NCI-H2227 (cell line): ENCODE measurements around the gene SLCO3A1.
A peak's percentile ranks its signal among the peaks of the same experiment; 100 is the strongest.
"Not testable (repeated sequence)": the region's sequence is repeated elsewhere in the genome, so short reads cannot be mapped to it uniquely, and the experiment has no call there.

Experiments used
- DNase-seq: peaks from one replicate; lab custom pipeline; 2025; ENCODE audit not compliant: unreplicated experiment; lab: John Stamatoyannopoulos, UW

SLCO3A1 gene

DNA sequence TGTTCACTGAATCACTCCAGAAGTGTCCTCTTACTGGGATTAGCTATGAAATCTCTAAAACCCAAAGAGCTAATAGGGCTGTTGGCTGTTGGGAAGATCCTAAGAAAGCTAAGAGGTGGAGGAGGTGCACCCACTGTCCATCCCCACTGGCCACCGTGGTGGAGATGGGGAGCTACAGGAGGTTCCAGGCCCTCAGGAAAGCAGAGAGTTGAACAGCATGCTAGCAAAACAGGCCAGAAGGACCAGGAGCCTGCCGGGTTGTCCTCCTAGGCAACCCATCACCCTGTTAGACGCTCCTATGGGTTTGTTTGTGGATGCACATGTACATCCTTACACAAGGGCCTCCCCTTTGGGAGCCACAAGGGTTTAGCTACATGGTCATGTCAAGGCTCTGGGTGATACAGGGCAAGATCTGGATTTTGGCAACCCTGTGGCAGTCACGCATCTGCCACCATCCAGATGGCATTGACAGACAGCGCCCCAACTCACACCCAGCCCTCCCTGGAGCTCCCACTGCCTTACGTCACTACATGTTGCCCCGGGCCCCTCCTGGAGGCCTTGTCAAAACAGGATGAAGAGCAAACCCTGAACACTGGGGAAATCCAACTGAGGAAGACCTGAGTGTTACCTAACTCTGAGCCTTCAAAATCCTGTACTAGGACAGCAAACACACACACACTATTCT lies 208.1 kb downstream of the SLCO3A1 start:
- DNase-seq, result no peak

DNA sequence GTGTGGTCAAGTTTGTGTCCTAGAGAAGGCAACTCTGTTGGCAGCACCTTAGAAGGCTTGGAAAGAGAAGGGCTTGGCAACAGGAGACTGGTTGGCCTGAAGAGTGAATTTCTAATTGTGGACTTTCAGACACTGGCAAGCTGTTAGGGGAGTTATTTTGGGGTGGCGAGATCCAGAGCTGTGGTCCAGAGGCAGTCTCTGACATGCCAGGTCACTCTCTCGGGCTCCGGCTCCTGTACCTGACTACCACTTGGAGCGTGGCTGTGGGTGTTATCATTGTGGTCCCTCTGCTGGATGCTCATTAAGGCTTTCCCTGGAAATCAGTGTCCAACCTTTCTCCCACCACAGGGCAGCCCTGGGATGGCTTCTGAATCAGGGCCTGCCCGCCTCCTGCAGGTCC lies 209.0 kb downstream of the SLCO3A1 start:
- DNase-seq, result no peak

DNA sequence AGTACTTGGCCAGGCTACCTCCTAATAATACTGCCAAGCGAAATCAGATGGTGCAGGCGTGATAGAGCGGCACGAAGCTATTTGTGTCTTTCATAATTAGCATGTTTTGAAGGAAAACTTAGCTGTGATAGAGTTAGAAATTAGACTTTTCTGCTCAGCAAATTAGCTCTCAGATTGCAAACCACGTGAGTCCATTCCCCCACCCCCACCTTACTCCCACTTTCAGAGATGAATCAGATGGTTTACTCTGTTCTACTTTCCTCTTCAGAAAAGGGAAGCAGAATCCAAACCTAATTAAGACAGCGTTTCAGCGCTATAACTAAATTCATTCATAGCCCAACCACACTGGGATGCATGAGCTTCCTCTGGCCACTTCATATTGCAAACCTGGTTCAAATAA lies 214.6 kb downstream of the SLCO3A1 start:
- no peak for DNase-seq

DNA sequence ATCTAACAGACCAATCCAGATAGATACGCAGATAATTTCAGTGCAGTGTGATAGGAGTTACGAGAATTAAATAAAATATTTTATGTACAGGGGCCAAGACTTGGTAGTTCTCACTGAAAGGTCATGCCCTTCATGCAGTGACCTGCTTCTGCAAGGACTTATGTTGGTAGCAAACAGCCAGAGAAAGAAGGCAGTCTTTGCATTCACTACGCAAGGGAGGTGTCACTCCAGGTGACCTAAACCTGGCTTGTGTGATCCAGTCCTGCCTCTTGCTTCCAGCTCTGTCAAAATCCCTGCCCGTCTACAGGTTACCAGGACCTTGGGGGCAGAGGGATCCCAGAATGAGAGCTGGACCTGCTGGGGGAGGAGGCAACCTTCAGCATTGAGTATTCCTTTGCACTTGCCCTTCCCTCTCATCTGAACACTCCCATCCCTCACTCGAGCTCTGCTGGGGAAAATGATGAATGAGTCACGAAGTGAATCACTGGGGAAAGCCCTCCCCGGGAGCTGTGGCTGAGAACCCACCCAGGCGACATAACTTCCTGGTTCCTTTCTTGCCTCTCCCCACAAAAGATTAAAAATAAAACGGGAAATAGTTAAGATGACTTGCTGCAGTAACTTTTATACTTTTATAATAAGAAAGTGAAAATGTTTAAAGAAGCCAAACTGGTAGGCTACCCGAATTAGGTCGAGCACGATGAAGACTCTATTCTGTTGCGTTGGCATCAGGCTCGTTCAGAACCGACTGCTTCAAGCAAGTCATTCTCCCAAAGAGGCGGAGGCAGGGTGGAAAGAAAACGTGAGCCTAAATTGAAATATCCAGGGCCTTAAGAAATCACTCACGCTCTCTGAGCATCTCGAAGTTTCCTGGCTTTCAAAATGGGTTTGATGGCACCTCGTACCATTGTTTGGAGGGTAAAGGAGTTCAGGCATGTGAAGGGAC lies 216.1 kb downstream of the SLCO3A1 start:
- peak; percentile 3 for DNase-seq

DNA sequence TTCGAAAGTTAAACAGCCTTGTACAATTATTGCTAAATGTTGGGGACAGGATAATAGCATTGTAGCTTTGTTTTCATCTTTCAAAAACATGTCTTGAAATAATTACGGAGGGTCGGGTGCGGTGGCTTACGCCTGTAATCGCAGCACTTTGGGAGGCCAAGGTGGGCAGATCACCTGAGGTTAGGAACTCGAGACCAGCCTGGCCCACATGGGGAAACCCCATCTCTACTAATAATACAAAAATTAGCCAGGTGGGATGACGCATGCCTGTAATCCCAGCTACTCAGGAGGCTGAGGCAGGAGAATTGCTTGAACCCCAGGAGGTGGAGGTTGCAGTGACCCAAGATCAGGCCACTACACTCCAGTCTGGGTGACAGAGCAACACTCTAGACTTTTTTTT lies 216.7 kb downstream of the SLCO3A1 start:
- DNase-seq, result not testable (repeated sequence)

DNA sequence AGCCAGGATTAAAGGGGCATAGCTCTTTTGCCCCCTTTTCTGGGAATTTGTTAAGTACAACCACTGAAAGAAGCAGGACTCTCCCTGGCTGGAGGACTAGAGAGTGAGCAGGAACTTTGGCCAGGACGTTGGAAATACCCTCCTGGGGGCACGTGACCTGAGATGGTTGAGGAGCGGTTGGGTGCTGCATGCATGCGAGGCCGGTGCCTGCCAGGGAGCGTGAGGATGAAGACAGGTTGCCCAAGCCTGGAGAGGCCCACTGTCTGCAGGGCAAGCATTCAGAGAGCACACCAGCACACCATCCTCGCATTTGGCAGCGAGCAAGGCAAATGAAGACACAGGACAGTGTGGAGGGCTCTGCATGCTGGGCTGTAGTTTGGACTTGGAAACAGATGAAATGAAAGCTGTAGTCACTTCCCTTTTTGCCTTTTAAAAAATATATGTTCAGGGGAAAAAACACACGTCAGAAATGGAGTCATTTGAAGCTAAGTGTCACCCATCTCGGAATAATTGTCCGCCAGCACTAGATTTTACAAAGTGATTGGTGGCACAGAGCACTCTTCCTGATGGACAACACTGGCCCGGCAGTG lies 217.6 kb downstream of the SLCO3A1 start:
- DNase-seq, result no peak

DNA sequence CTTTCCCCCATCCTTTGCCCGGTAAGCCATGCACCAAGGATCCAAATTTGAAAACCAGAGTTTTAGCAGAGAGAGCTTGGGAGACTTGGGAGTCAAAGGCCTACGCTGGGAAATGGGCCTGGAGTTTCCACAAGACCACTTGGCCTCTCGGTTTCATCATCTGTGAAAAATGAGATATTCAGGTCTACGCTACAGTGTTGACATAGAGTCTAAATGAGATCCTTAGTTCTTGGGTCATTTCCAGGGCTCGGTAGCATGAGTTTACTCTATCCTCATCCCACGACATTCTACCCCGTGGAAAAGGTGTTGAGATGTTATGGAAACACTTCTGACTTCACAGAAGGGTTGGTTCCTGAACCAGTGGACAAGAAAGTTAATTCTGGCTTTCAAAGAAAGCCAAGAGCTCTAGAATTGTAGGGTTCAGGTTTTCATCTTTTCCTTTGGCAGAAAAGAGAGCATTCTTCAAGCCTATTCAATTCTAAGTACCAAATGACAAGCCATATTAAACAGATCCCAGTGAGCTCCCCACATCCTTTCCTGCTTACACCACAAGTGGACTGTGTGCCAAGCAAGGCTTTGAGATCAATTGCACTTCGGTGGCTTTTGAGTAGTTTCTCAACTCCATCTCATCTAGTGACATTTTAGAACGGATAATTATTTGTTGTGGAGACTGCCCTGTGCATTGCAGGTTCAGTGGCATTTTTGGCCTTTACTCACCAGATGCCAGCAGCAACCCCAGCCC lies 219.7 kb downstream of the SLCO3A1 start:
- no peak for DNase-seq

DNA sequence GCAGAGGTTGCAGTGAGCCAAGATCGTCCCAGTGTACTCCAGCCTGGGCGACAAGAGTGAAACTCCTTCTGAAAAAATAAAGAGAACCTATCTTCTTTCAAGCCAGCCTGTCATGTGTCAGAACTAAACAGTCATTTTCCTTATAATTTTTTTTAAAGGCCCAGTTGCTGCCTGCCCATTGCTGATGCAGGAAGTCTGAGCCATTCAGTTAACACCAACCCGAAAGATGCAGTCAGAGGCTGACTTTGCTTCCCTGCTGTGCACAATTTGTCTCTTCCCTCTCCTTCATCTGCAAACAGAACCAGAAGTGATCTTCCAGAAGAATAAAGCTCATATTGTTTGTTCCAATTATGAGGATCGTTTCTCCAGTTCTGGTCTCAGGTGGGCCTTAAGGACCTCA lies 220.6 kb downstream of the SLCO3A1 start:
- DNase-seq, result no peak

DNA sequence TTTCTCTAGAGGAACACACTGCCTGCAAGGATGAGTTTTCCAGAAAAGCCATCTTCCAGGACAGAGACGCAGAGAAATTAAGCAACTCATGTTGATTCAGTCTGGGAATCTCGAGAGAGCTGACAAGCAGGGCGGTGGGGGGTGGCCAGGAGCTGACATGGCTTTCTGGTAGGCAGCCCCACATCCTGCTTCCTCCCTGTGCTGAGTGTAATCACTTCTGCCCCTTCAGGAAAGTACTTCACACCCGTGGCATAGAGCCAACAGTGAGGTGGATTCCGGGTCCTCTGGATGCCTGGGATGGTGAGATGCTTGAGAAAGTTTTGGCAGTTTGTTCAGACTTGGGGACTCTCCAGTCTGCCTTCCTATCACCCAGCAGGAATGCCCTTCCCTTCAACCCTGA lies 221.1 kb downstream of the SLCO3A1 start:
- DNase-seq, result no peak

DNA sequence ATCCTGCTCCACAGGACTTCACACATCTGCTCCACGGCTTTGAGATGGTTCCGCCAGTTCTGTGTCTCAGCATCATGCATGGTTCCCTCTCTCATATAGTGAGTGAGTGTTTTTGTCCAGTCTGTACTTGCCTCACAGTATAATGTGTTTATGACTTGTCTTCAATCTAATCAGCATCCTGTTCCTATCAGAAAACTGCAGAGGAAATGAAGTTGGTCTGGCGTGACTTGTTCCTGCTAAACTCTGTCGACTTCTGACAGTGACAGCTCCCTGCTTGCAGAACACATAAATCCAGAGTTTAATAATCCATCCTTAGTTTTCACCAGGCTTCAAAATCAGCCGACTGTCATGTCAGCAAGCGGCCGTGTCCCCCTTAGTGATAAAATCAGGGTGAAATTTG lies 222.3 kb downstream of the SLCO3A1 start:
- no peak for DNase-seq

DNA sequence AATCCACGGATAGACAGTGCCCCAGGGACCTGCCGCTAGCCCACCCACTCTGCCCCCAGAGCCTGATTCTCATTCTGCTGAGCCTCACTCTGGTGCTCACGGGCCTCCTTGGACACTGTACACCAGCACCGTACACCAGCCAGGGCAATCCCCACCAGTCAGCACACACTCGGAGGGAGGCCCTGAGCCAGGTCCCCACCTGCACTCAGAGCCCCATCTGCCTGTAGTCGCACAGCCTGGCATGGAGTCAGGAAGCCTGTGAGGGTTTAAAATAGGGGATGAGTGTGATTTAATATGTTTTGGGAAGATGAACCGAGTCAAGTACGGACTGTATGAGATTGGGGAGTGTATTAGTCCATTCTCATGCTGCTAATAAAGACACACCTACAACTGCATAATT lies 223.0 kb downstream of the SLCO3A1 start:
- no peak for DNase-seq

DNA sequence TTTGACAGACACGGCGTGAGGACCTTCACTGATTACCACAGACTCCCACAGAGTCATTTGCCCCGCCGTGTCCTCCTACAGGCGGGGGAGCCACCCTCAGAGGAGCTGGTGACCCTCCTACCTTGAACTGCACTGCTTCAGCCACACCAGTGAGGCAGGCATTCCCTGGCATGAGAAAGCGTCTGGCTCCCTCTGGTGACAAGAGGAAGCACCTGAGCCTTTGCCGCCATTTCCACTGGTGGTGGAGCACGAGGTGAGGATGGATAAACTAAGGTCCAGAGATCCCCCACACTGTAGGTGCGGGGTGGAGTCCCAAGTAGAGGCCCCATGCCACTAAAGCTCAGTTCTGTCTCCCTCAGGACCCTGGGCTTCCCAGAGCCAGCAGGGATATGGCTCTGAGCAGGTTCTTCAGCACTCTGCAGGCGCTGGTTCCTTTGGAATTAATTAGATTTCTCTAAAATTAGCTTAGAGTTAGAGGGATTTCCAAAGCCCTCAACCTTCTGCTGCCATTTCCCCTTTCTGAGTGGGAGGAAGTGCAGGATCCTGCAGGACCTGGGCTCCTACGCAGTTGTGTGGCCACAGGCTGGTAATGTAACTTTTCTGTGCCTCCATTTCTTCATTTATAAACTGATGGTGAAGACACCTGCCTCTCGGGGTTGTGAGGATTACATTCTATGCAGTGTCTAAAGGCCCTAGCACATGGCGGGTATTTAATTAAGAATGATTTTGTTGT lies 224.0 kb downstream of the SLCO3A1 start:
- DNase-seq, result peak; percentile 52

DNA sequence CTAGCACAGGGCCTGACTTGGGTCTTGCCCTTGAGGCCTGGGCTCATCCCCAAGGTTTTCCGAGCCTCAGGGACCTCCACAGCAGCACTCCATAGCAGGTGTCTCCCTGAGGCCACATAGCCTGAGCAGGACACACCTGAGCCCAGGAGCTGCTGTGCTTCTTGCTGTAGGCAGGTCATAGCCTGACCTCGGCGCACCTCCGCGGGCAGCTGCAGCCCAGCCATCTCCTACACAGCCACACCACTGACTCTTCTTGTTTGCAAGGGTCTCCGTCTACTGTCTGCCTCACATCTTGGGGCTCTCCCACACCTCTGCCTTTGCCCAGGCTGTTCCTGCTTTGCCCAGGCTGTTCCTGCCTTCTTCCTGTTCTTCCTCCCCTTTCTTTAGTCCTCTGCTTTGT lies 224.8 kb downstream of the SLCO3A1 start:
- DNase-seq, result no peak

DNA sequence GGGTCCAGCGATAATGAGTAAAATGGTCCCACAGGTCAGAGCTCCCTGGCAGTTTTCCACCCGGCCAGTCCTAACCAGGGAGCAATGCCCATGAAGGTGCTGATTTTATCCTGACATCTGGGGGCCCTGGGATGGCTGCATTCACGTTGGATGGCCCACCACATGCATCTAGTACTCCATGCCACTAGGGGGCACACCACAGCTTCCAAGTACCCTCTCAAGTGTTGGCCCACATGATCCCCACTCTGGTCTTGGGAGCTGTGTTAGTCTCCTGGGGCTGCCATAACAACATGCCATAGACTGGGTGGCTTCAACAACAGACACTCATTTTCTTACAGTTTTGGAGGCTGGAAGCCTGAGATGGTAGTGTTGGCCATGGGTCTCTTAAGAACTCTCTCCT lies 225.5 kb downstream of the SLCO3A1 start:
- peak; percentile 11 for DNase-seq

DNA sequence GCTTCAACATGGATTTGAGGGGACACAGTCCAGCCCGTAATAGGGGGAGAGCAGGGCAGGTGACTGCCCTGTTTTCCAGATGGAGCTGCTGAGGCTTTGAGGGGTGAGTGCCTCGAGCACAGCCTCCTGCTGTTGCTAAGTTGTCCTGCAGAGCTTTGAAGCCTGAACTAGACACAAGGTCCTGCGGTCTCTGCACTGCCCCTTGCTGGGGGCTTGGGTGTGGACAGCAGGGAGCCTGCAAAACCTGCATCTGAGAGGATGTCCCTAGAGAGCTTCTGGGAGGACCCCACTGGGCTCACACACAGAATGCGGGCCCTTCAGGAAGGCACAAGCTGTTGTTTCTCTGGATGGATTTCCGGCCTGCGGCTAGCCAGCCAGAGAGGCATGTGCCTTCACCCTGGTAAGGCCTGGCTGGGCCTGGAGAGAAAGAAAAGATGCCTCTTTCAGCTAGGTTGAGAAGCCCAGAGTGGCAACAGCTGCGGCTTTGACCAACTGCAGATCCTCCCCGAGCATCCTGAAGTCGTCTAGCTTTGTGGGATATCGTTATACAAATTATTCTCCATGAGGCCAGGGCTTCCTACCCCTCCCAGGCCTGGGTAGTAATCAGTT lies 226.2 kb downstream of the SLCO3A1 start:
- no peak for DNase-seq

DNA sequence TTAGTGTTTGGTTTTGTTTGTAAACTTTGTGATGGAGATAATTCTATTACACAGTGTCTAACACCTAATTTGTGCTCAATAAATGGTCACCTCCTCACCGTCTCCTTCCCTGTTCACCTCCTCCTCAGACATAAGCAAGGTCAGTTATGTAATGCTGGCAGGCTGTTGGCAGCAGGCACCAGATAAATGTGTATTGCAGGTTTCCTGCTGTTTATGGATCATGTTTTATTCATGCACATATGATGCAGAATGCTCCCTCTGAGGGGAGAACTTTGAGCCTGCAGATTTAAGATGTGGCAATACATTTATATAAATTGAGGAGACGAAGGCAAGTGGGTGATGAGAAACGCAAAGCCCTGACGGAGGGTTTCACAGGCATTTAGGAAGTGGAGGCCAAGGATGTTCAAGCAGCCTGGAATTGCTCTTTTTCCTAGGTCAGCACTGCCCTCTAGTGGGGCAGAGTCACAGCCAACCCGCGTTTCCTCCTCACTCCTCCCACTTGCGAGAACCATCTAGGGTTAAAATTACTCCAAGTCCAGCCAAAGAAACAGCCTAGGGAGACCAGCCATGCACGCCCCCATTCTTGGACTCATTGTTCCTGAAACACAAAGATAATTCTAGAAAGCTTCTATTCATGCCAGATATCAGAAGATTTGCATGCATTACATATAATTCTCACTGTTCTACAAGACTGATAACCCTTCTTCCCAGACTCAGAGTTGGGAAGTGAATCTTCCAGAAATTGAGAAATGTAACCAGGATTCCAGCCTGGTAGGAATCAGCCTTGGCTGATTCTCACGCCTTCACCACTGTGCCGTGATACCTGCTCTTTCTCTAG lies 228.7 kb downstream of the SLCO3A1 start:
- peak; percentile 79 for DNase-seq

DNA sequence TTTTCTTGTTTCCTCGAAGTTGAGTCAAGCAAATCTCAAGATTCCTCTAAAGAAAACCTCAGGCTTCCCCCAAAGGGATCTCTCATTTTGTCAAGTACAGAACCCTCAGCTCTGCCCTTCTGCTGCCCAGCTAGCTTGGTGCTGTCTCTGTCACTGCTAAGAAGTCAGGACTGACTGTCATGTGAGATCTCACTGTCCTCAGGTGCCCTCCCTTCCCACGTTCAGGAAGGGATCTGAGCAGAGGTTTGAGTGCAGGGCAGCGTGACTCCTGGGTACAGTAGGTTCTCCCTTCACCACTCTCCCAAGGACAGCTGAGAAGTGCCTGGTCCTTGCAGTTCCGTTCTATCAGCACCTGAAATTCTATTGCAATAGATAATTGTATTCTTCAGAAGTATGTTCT lies 229.7 kb downstream of the SLCO3A1 start:
- DNase-seq, result no peak

DNA sequence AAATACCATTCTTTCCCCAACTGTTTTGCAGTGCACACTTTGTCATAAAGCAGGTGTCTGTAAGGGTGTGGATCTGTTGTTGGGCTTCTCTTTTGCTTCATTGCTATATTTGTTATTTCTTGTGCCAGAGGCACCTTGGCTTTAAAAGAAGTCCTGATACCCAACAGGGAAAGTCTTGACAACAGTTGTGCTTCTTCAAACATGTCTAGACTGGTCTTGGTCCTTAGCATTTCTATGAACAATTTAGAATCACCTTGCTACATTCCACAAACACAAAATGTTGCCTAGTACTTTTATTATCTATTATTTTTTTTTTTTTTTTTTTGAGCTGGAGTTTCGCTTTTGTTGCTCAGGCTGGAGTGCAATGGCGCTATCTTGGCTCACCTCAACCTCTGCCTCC lies 233.7 kb downstream of the SLCO3A1 start:
- no peak for DNase-seq

DNA sequence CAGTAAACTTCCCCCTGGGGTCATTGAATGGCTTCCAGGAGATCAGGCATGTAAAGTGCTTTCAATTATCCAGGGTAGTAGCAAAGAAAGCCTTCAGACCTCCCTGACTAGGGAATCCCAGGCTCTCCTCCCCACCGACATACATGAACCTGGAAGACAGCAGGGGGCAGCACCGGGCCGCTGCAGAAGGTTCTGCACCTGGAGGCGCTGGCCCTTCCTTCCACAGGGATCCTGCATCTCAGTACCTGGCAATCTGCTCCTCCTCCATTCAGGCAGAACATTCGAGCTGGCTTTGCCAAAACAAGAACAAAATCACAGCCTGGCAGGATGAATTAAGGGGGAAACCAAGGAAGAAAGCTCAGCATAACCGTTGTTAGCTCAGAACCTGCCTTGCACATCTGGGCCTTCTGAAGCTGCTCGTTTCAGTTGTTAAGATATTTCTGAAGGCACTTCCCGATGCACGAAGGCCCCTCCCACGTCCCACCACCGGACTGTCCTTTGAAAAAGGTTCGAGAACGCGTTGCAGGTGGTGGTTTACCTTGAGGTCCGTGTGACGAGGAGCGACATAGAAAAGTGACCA lies 237.7 kb downstream of the SLCO3A1 start:
- DNase-seq, result peak; percentile 12
